ENCODE data around the gene MAN1A2.

The MAN1A2 gene

DNA sequence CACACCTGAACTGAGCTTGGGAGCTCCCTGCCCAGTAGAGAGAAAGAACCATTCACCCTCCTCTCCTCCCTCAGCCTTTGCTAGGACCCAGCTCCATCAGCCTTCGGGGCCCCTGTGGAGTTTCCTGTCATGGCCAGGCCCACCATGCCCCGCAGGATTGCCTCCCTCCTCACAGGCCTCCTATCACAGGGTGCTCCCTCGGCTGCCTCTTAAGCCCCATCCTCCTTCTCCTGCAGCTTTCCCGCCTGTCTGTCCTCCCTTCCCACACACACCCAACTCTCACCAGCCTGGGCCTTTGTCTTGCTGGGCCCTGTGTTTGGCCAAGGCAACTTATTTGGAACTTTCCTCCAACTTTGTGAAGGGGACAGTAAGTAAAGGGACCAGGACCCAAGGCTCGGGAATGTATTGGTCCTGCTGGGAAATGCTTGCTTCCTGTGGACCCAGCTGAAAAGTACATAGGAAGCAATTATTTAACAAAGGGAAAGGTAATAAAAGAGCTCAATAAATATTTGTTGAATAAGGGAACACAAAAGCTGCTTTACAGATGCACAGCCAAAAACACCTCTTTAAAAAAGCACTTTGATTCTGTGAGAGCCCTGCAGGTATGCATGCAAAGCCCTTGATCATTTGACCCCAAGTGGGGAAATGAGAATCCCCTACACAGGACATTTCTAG is 207.0 kb downstream of the MAN1A2 start:
- no peak overlapping the region for H3K4me3 ChIP-seq (ENCODE audit: insufficient read depth in 1 of 2, low read depth in 1 of 2, low read length in 2 of 2)
- no peak overlapping the region for H2AK5ac ChIP-seq (ENCODE audit: low read length, severe bottlenecking)
- no peaks in the 10 kb centered on the region for H3K9me3 ChIP-seq (ENCODE audit: control insufficient read depth, low read length)
- H3K4me2 ChIP-seq (ENCODE audit: low read length, poor library complexity, severe bottlenecking): no peak overlapping the region
- no peak for DNase-seq
- no peak overlapping the region for H4K91ac ChIP-seq (ENCODE audit: low read length)
- no peak overlapping the region for H2BK12ac ChIP-seq (ENCODE audit: low read length in 2 of 2)
- H3K18ac ChIP-seq (ENCODE audit: low read depth in 1 of 2, low read length in 2 of 2): no peak overlapping the region
- H3K4me1 ChIP-seq (ENCODE audit: control insufficient read depth, insufficient read depth, low read depth, low read length): peaks cover 5% of the 10 kb centered on the region
- WGBS: 83% methylated on average over 5 of the region's 5 CpGs
- no peak overlapping the region for H3K23ac ChIP-seq (ENCODE audit: low read length in 2 of 2)
- H4K8ac ChIP-seq (ENCODE audit: low read length): no peak overlapping the region
- no peak overlapping the region for H2BK120ac ChIP-seq (ENCODE audit: low read depth, low read length)
- no peaks in the 10 kb centered on the region for H3K36me3 ChIP-seq (ENCODE audit: control insufficient read depth in 1 of 2, insufficient read depth in 2 of 2, low read depth in 1 of 2, low read length in 2 of 2)
- H3K79me1 ChIP-seq (replicated peaks; ENCODE audit: low read length, poor library complexity, severe bottlenecking): no peaks in the 10 kb centered on the region
- H3K27me3 ChIP-seq (ENCODE audit: control insufficient read depth in 1 of 2, insufficient read depth in 1 of 2, low read length in 2 of 2): peaks cover 5% of the 10 kb centered on the region in 2 experiments
- H3K14ac ChIP-seq (ENCODE audit: low read length in 2 of 2): no peak overlapping the region
- no peak overlapping the region for H3K4ac ChIP-seq (ENCODE audit: low read depth in 1 of 2, low read length in 2 of 2)
- no peak overlapping the region for H3K27ac ChIP-seq (ENCODE audit: low read length, poor library complexity, severe bottlenecking)
- H2BK5ac ChIP-seq (ENCODE audit: low read depth, low read length, poor library complexity, severe bottlenecking): no peak overlapping the region
- no peak overlapping the region for H2BK15ac ChIP-seq (ENCODE audit: low read depth, poor library complexity, severe bottlenecking)
- H3K9ac ChIP-seq (ENCODE audit: low read length): no peak overlapping the region
- H2AFZ ChIP-seq (ENCODE audit: low read depth, low read length): no peak overlapping the region

- no peak overlapping the region for H2BK15ac ChIP-seq (ENCODE audit: low read depth, poor library complexity, severe bottlenecking)
These were observed 208.5 kb downstream of the MAN1A2 start for GRCh38 chr1:117575586-117576225.

DNA sequence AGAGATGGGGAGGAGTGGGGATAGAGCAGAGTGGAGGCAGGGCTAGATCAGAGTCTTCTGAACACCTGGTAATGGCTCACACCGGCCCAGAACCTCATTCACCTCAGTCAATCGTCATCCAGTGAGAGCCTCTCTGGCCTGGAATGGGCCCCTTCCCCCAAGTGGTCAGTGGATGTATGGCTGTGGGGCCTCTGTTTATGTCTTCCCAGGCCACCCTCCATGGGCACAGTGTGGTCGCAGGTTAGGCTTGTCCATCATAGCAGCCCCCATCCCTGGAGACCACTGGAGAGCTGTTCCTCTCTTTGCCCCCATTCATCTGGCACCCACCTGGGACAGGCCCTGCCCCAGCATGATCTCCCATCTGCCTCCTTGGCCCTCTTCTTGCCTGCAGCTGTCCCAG is 209.0 kb downstream of the MAN1A2 start:
- H2AK5ac ChIP-seq (ENCODE audit: low read length, severe bottlenecking): no peak overlapping the region
- 85% methylated on average over 2 of the region's 3 CpGs for WGBS

More at GRCh38 chr1:117575586-117576225, 208.5 kb downstream of the MAN1A2 start:
- no peak overlapping the region for H4K8ac ChIP-seq (ENCODE audit: low read length)
- H3K9me3 ChIP-seq (ENCODE audit: control insufficient read depth, low read length): no peaks in the 10 kb centered on the region
- no peak overlapping the region for H2BK12ac ChIP-seq (ENCODE audit: low read length in 2 of 2)
- WGBS: 71% methylated on average over 7 of the region's 8 CpGs
- H3K18ac ChIP-seq (ENCODE audit: low read depth in 1 of 2, low read length in 2 of 2): no peak overlapping the region
- H2BK5ac ChIP-seq (ENCODE audit: low read depth, low read length, poor library complexity, severe bottlenecking): no peak overlapping the region
- peaks cover 5% of the 10 kb centered on the region for H3K4me1 ChIP-seq (ENCODE audit: control insufficient read depth, insufficient read depth, low read depth, low read length)
- H3K79me1 ChIP-seq (replicated peaks; ENCODE audit: low read length, poor library complexity, severe bottlenecking): no peaks in the 10 kb centered on the region
- peaks cover 4 to 16% of the 10 kb centered on the region in 2 experiments for H3K27me3 ChIP-seq (ENCODE audit: control insufficient read depth in 1 of 2, insufficient read depth in 1 of 2, low read length in 2 of 2)
- H3K14ac ChIP-seq (ENCODE audit: low read length in 2 of 2): no peak overlapping the region
- no peak overlapping the region for H3K4me3 ChIP-seq (ENCODE audit: insufficient read depth in 1 of 2, low read depth in 1 of 2, low read length in 2 of 2)
- no peak for DNase-seq
- H2BK120ac ChIP-seq (ENCODE audit: low read depth, low read length): no peak overlapping the region
- H3K4me2 ChIP-seq (ENCODE audit: low read length, poor library complexity, severe bottlenecking): no peak overlapping the region
- no peak overlapping the region for H2AK5ac ChIP-seq (ENCODE audit: low read length, severe bottlenecking)
- H3K36me3 ChIP-seq (ENCODE audit: control insufficient read depth in 1 of 2, insufficient read depth in 2 of 2, low read depth in 1 of 2, low read length in 2 of 2): no peaks in the 10 kb centered on the region
- H3K4ac ChIP-seq (ENCODE audit: low read depth in 1 of 2, low read length in 2 of 2): no peak overlapping the region
- H3K27ac ChIP-seq (ENCODE audit: low read length, poor library complexity, severe bottlenecking): no peak overlapping the region
- no peak overlapping the region for H3K23ac ChIP-seq (ENCODE audit: low read length in 2 of 2)
- no peak overlapping the region for H3K9ac ChIP-seq (ENCODE audit: low read length)
- no peak overlapping the region for H2AFZ ChIP-seq (ENCODE audit: low read depth, low read length)
- H4K91ac ChIP-seq (ENCODE audit: low read length): no peak overlapping the region

GRCh38 chr1:117577191-117577885 is 210.1 kb downstream of the MAN1A2 start:
- H3K14ac ChIP-seq (ENCODE audit: low read length in 2 of 2): no peak overlapping the region
- H2BK120ac ChIP-seq (ENCODE audit: low read depth, low read length): no peak overlapping the region
- H3K36me3 ChIP-seq (ENCODE audit: control insufficient read depth in 1 of 2, insufficient read depth in 2 of 2, low read depth in 1 of 2, low read length in 2 of 2): no peaks in the 10 kb centered on the region
- H4K8ac ChIP-seq (ENCODE audit: low read length): no peak overlapping the region
- no peak overlapping the region for H4K91ac ChIP-seq (ENCODE audit: low read length)
- H2AFZ ChIP-seq (ENCODE audit: low read depth, low read length): no peak overlapping the region
- H3K4me1 ChIP-seq (ENCODE audit: control insufficient read depth, insufficient read depth, low read depth, low read length): peaks cover 5% of the 10 kb centered on the region
- H3K27me3 ChIP-seq (ENCODE audit: control insufficient read depth in 1 of 2, insufficient read depth in 1 of 2, low read length in 2 of 2): peaks cover 0 to 25% of the 10 kb centered on the region in 2 experiments
- H2AK5ac ChIP-seq (ENCODE audit: low read length, severe bottlenecking): no peak overlapping the region
- no peak overlapping the region for H3K18ac ChIP-seq (ENCODE audit: low read depth in 1 of 2, low read length in 2 of 2)
- H3K4me3 ChIP-seq (ENCODE audit: insufficient read depth in 1 of 2, low read depth in 1 of 2, low read length in 2 of 2): no peak overlapping the region
- no peak overlapping the region for H2BK12ac ChIP-seq (ENCODE audit: low read length in 2 of 2)
- no peak overlapping the region for H2BK15ac ChIP-seq (ENCODE audit: low read depth, poor library complexity, severe bottlenecking)
- no peak overlapping the region for H3K4ac ChIP-seq (ENCODE audit: low read depth in 1 of 2, low read length in 2 of 2)
- H3K79me1 ChIP-seq (replicated peaks; ENCODE audit: low read length, poor library complexity, severe bottlenecking): no peaks in the 10 kb centered on the region
- H3K9ac ChIP-seq (ENCODE audit: low read length): no peak overlapping the region
- no peak overlapping the region for H2BK5ac ChIP-seq (ENCODE audit: low read depth, low read length, poor library complexity, severe bottlenecking)
- H3K9me3 ChIP-seq (ENCODE audit: control insufficient read depth, low read length): no peaks in the 10 kb centered on the region
- H3K23ac ChIP-seq (ENCODE audit: low read length in 2 of 2): no peak overlapping the region
- DNase-seq: no peak
- no peak overlapping the region for H3K4me2 ChIP-seq (ENCODE audit: low read length, poor library complexity, severe bottlenecking)
- H3K27ac ChIP-seq (ENCODE audit: low read length, poor library complexity, severe bottlenecking): no peak overlapping the region
- WGBS: 60% methylated on average over 2 of the region's 2 CpGs

More for the DNA sequence above, 209.0 kb downstream of the MAN1A2 start:
- H3K4me2 ChIP-seq (ENCODE audit: low read length, poor library complexity, severe bottlenecking): no peak overlapping the region
- H2AFZ ChIP-seq (ENCODE audit: low read depth, low read length): no peak overlapping the region
- no peak overlapping the region for H2BK12ac ChIP-seq (ENCODE audit: low read length in 2 of 2)
- H3K4me1 ChIP-seq (ENCODE audit: control insufficient read depth, insufficient read depth, low read depth, low read length): peaks cover 5% of the 10 kb centered on the region
- no peak overlapping the region for H3K14ac ChIP-seq (ENCODE audit: low read length in 2 of 2)
- H2BK5ac ChIP-seq (ENCODE audit: low read depth, low read length, poor library complexity, severe bottlenecking): no peak overlapping the region
- peaks cover 0 to 17% of the 10 kb centered on the region in 2 experiments for H3K27me3 ChIP-seq (ENCODE audit: control insufficient read depth in 1 of 2, insufficient read depth in 1 of 2, low read length in 2 of 2)
- no peak overlapping the region for H3K9ac ChIP-seq (ENCODE audit: low read length)
- H3K79me1 ChIP-seq (replicated peaks; ENCODE audit: low read length, poor library complexity, severe bottlenecking): no peaks in the 10 kb centered on the region
- H2BK120ac ChIP-seq (ENCODE audit: low read depth, low read length): no peak overlapping the region
- no peaks in the 10 kb centered on the region for H3K9me3 ChIP-seq (ENCODE audit: control insufficient read depth, low read length)
- no peak overlapping the region for H2BK15ac ChIP-seq (ENCODE audit: low read depth, poor library complexity, severe bottlenecking)
- H3K36me3 ChIP-seq (ENCODE audit: control insufficient read depth in 1 of 2, insufficient read depth in 2 of 2, low read depth in 1 of 2, low read length in 2 of 2): no peaks in the 10 kb centered on the region
- H4K91ac ChIP-seq (ENCODE audit: low read length): no peak overlapping the region
- no peak overlapping the region for H3K4ac ChIP-seq (ENCODE audit: low read depth in 1 of 2, low read length in 2 of 2)
- H3K27ac ChIP-seq (ENCODE audit: low read length, poor library complexity, severe bottlenecking): no peak overlapping the region
- no peak overlapping the region for H3K4me3 ChIP-seq (ENCODE audit: insufficient read depth in 1 of 2, low read depth in 1 of 2, low read length in 2 of 2)
- no peak overlapping the region for H4K8ac ChIP-seq (ENCODE audit: low read length)
- DNase-seq: no peak
- no peak overlapping the region for H3K23ac ChIP-seq (ENCODE audit: low read length in 2 of 2)
- H3K18ac ChIP-seq (ENCODE audit: low read depth in 1 of 2, low read length in 2 of 2): no peak overlapping the region

Data from mesenchymal stem cell (in vitro differentiated cells and primary cell).